ENCODE measurements around the gene DENND5A.

- TF ChIP-seq REST (IDR thresholded peaks at IDR 0.05; ENCODE audit: insufficient read depth in 1 of 2, low read depth in 2 of 2, low read length in 2 of 2) (no peak), POLR2AphosphoS5 (IDR thresholded peaks at IDR 0.05; ENCODE audit: low read depth, low read length) (no peak)
Measured at GRCh38 chr11:9273376-9274336, 8.5 kb upstream of the DENND5A start.

All from PFSK-1 (cell line).